GM12874 (cell line): Measurements from ENCODE around the gene ELMO3.

ENCODE experiments used
- TF ChIP-seq, protein P1 (sequence below): IDR thresholded peaks from 2 replicates; pipeline ENCODE4 v1.5.1; 2011; ENCODE audit warnings: low read depth, mild to moderate bottlenecking, control low read depth, low read length, moderate library complexity; ENCODE audit not compliant: insufficient read depth

Gene ELMO3

DNA sequence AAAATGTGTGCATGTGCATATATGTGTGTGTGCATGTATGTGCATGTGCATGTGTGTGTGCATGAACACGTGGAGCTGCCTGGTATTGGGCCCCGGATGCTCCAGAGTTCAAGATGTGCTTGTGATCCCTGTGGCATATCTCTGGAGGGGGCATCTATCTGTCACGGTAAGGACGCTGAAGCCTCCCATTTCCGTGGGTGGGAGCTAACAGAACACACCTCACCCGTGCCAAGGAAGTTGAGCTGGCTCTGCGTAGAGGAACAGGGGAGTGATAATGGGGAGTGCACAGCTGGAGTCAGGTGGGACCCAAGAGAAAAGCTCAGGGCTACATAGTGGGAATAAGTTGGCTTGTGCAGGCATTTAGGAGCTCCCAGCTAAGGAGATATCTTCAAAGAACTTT is 12.7 kb downstream of the ELMO3 start:
- TF ChIP-seq, protein P1, sequence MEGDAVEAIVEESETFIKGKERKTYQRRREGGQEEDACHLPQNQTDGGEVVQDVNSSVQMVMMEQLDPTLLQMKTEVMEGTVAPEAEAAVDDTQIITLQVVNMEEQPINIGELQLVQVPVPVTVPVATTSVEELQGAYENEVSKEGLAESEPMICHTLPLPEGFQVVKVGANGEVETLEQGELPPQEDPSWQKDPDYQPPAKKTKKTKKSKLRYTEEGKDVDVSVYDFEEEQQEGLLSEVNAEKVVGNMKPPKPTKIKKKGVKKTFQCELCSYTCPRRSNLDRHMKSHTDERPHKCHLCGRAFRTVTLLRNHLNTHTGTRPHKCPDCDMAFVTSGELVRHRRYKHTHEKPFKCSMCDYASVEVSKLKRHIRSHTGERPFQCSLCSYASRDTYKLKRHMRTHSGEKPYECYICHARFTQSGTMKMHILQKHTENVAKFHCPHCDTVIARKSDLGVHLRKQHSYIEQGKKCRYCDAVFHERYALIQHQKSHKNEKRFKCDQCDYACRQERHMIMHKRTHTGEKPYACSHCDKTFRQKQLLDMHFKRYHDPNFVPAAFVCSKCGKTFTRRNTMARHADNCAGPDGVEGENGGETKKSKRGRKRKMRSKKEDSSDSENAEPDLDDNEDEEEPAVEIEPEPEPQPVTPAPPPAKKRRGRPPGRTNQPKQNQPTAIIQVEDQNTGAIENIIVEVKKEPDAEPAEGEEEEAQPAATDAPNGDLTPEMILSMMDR, result no peak

DNA sequence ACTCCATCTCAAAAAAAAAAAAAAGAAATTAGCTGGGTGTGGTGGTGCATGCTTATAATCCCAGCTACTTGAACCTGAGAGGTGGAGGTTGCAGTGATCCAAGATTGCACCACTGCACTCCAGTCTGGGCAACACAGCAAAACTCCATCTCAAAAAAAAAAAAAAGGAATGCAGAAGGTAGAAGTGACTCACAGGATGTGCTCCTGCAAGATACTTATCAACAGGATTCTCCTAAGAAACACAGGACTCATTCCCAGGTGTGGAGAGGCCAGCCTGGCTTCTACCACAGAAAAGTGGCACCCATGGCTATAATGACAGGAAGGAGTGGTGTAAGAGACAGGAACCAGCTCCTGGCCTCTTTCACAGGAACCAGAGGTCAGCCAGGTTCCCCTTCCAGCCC is 13.8 kb downstream of the ELMO3 start:
- TF ChIP-seq, protein P1, result no peak

DNA sequence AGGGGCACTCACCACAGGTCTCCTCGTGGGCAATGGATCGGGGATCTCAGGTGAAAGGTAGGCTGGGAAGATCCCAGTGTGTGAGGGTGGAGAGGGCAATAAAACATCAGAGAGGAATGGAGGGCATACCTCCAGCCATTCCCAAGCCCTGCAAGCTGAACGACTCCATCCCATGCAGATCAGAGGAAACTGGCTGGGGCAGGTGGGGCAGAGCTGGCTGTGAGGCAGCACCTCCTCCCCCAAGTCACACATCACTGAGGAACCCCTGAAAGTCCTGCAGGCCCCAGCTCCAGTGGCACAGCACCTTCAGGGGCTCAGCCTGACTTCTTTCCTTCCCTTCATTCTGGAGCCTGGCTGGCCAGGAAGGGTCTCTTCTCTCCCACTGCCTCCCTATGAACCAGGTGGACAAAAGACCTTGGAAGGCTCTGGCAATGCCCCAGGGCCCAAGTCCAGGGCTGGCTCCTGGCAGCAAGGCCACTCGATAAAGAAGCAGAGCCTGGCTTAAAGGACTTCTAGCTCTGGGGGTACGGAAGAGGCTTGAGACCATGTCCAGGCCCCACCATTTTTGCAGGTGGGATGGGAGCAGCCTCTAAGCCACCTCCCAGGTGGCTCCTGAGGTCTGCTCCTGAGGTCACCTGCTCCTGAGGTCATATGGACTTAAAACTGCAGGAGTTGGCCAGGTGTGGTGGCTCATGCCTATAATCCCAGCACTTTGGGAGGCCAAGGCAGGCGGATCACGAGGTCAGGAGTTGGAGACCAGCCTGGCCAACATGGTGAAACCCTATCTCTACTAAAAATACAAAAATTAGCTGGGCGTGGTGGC is 14.5 kb downstream of the ELMO3 start:
- TF ChIP-seq, protein P1, result no peak

DNA sequence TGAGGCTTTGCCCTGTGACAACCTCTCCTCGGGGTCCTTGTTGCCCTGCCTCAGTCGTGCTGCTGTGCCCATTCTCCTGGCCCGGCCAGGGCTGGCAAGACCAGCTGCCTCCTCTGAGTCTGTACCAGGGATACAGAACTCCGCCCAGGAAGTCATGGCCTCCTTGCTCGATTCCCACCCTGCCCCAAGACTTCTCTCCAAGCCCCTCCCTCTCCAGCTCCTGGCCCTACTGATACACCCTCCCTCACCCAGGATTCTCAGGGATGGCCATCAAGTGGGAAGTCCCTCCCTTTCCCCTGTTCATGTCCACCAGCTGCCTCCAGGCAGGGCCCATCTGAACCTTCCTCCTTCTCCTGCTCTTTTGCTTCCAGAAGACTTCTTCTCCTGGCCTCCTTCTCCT is 16.8 kb downstream of the ELMO3 start:
- TF ChIP-seq, protein P1, result no peak

DNA sequence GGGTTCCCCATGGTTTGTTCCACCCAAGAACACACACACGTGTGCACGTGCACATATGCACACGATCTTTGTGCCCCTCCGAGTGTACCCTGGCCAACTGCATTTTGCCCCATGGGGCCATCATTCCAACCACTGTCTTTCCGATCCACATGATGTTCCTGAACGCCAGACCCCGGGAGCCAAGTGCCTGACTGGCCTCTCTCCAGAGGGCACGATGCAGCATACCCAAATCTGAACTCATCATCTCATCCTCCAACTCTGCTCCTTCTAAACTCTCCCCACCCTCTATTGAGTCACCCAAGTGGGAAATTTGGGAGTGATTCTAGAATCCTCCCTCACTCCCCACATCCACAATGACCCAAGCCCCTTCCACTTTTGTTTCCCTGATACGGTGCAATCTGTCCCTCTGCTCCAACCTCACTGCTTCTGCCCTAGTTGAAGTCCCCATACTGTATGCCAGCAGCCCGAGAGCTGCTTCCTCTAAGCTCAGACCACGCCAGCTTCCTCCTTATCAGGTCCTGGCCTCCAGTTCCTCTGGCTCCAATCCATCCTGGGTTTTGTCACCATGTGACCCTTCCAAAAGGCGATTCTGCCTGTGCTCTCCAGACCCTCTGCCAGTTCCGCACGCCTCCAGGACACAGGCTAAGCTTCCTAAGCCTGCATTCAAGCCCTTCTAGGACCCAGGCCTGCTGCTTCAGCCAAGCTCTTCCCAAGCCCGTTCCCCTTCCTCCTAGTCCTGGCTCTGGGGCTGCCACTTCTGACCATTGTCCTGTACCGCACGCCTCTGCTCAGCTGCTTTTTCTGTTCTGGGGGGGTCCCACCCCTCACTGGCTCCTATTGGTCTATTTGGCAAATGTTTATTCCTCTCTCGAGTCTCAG is 17.9 kb downstream of the ELMO3 start:
- TF ChIP-seq, protein P1, result no peak

DNA sequence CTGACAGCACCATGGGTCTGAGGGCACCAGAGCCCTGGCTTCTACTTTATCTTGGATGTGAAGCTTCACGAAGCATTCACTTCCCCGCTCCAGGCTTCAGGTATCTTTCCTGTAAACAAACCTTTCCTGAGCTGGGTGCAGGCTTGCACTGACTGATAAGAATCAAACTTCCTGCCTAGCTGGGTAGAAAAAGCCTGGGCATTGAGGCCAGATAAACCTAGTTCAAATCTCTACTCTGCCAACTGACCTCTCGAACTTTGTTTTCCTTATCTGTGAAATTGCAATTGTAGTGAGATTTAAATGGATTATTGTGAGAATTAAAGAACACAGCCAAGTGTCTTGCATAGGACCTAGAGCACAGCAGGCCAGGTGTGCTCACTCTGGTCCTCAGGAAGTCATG is 25.1 kb downstream of the ELMO3 start:
- TF ChIP-seq, protein P1, result no peak

DNA sequence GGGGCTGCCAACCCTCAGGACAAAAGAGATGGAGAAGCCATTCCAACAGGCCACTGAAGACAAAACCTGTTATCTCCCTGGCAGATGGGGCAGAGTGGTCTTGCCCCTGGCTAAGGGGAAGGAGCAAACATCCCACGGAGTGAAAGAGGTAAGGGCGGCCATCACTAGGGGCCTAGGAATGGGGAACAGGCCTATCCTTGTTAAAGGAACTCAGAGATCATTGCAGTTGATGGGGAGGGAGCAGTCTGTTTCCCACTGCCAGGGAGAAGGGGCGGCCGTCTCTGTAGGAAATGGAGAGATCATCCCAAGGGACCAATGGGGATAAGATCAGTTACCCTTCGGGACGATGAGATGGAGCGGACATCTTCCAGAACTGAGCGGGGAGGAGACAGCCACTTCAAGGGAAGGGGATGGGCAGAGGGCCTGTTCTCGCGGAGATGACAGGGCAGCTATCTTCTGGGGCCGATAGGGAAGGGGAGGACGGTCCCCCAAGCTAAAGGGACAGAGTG is 27.4 kb downstream of the ELMO3 start:
- TF ChIP-seq, protein P1, result no peak
